Lung (tissue), 12 donors: Measurements from ENCODE around the gene KITLG. TPM values are rescaled to one million over a fixed set of nuclear protein-coding genes. Genes with fewer than 3 reads are reported as not detected.
A peak's percentile ranks its signal among the peaks of the same experiment; 100 is the strongest.
"Not testable (repeated sequence)": the region's sequence is repeated elsewhere in the genome, so short reads cannot be mapped to it uniquely, and the experiment has no call there.

Source experiments
- ATAC-seq: fragments of 200-7000 bp; cut with Tn5 transposase; one replicate; pipeline ENCODE4 v1.9.1; 2020; ENCODE audit warnings: moderate number of reproducible peaks; ENCODE audit not compliant: insufficient read depth, low FRiP score
- DNase-seq, 3 donors: peaks; one replicate each; pipeline ENCODE4 v3.0.0-alpha.2; 2013 to 2017
- H3K27ac ChIP-seq, 2 donors: one replicate each; pipeline ENCODE4 v1.5.1; 2013; ENCODE audit warnings: mild to moderate bottlenecking in 2 of 2, moderate library complexity in 2 of 2, control low read depth in 1 of 2, inconsistent platforms in 1 of 2, low read depth in 1 of 2, low read length in 1 of 2
- H3K27me3 ChIP-seq, 3 donors: one replicate each; pipeline ENCODE4 v1.5.1; 2013; ENCODE audit warnings: low read length in 2 of 3; ENCODE audit not compliant: control insufficient read depth in 3 of 3, insufficient read depth in 3 of 3
- H3K36me3 ChIP-seq, 4 donors: one replicate each; pipeline ENCODE4 v1.5.1; 2013; ENCODE audit warnings: low read length in 4 of 4, mild to moderate bottlenecking in 1 of 4, moderate library complexity in 1 of 4; ENCODE audit not compliant: control insufficient read depth in 4 of 4, insufficient read depth in 4 of 4
- H3K4me1 ChIP-seq, 5 donors: one replicate each; pipeline ENCODE4 v1.5.1; 2013; ENCODE audit warnings: low read length in 5 of 5, mild to moderate bottlenecking in 2 of 5, moderate library complexity in 1 of 5; ENCODE audit not compliant: control insufficient read depth in 5 of 5, insufficient read depth in 5 of 5
- H3K4me3 ChIP-seq: one replicate; pipeline ENCODE4 v1.5.1; 2013; ENCODE audit warnings: mild to moderate bottlenecking, control low read depth, moderate library complexity
- H3K9ac ChIP-seq, 2 donors: one replicate each; pipeline ENCODE4 v1.5.1; 2013; ENCODE audit warnings: low read length in 2 of 2, control low read depth in 1 of 2; ENCODE audit not compliant: insufficient read depth in 1 of 2
- H3K9me3 ChIP-seq, 4 donors: one replicate each; pipeline ENCODE4 v1.5.1; 2013; ENCODE audit warnings: low read length in 3 of 4, mild to moderate bottlenecking in 1 of 4, moderate library complexity in 1 of 4; ENCODE audit not compliant: control insufficient read depth in 4 of 4, insufficient read depth in 3 of 4
- WGBS, 2 donors: extraction: QIAGEN DNeasy Blood & Tissue Kit; methylation state at CpG; one replicate each; pipeline ENCODE4 v1.1.7; 2013; 5-methylcytosine and 5-hydroxymethylcytosine counted together
- polyA plus RNA-seq, 2 donors: library from polyadenylated mRNA; stranded (reverse); fragments of 200-250 nt; gene quantifications; one replicate each; pipeline ENCODE4 v1.2.1, GENCODE V29; 2013
- total RNA-seq, 2 donors: library from RNA; depleted of rRNA in 1 of 2; stranded (reverse); fragments of >200 nt in 1 of 2; gene quantifications; one replicate each; pipeline ENCODE4 v1.2.1, GENCODE V29; 2014 to 2021
- TF ChIP-seq, protein P1 (sequence below): IDR thresholded peaks from 2 replicates; pipeline ENCODE4 v1.5.1; 2012; ENCODE audit warnings: mild to moderate bottlenecking; ENCODE audit errors: control extremely low read depth, extremely low read depth
- donor health status: control.
- donor health status: control.
- donor health status: Bipolar disorder and iron deficiency.
- donor health status: healthy.
- donor health status: DM: yes; HTN: yes; CAD: no.

The KITLG gene
- total and polyA plus RNA-seq, 4 donors: 13.7 to 142 (median 38.2) TPM

DNA sequence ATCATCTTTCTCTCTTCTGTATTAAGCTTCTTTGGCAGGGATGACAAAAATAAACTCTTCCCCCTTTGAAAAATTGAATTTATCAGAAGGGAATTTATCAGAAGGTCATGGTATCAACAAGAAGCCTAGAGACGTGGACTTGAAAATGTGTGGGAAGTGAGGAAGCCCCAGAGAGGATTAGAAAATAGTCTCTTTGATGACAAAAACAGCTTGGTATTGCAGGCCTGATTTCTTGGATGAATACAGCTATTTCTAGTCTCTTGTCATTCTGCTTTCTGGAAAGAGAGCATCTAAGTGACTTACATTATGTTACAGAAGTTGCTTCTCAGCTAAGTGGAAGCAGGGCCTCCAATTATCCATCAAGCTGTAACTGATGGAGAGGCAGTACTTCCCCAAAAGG is 111.1 kb downstream of the KITLG start:
- WGBS, 2 donors: 74 to 79% methylated on average over 1 of the region's 1 CpG
- no peak overlapping the region for H3K9ac ChIP-seq
- no peaks in the 10 kb centered on the region for H3K36me3 ChIP-seq
- peaks cover 0 to 23% (median 0%) of the 10 kb centered on the region in 5 donors for H3K4me1 ChIP-seq
- peaks cover 0 to 4% (median 0%) of the 10 kb centered on the region in 4 donors for H3K9me3 ChIP-seq
- ATAC-seq (no peak), DNase-seq (peak in 1 of 3 donors; percentile 22)
- H3K4me3 ChIP-seq: no peak overlapping the region
- H3K27me3 ChIP-seq: no peaks in the 10 kb centered on the region
- TF ChIP-seq, protein P1, sequence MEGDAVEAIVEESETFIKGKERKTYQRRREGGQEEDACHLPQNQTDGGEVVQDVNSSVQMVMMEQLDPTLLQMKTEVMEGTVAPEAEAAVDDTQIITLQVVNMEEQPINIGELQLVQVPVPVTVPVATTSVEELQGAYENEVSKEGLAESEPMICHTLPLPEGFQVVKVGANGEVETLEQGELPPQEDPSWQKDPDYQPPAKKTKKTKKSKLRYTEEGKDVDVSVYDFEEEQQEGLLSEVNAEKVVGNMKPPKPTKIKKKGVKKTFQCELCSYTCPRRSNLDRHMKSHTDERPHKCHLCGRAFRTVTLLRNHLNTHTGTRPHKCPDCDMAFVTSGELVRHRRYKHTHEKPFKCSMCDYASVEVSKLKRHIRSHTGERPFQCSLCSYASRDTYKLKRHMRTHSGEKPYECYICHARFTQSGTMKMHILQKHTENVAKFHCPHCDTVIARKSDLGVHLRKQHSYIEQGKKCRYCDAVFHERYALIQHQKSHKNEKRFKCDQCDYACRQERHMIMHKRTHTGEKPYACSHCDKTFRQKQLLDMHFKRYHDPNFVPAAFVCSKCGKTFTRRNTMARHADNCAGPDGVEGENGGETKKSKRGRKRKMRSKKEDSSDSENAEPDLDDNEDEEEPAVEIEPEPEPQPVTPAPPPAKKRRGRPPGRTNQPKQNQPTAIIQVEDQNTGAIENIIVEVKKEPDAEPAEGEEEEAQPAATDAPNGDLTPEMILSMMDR: no peak
- no peak overlapping the region for H3K27ac ChIP-seq

DNA sequence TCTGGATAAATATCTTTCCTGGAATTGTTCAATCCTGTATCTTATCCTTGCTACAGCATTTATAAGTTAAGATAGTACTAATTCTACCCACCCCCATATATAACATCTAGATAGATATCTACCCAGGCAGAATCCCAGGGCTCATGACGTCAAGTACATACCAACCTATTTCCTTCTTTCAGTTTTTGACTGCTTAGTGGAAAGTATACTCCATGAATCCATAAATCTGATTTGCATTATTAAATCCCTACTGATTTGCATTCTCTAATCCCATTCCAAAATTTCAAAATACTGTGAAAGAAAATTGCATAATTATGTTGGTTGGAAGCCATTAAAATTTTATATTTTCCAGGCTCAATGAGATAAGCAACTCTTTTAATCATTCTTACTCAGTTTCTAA is 111.7 kb downstream of the KITLG start:
- TF ChIP-seq, protein P1: no peak
- DNase-seq (peak in 2 of 3 donors; percentile 55 to 66), ATAC-seq (no peak)
- peaks cover 0 to 23% (median 0%) of the 10 kb centered on the region in 5 donors for H3K4me1 ChIP-seq
- no peaks in the 10 kb centered on the region for H3K27me3 ChIP-seq
- peaks cover 0 to 4% (median 0%) of the 10 kb centered on the region in 4 donors for H3K9me3 ChIP-seq
- no peak overlapping the region for H3K9ac ChIP-seq
- no peaks in the 10 kb centered on the region for H3K36me3 ChIP-seq
- 75 to 88% methylated on average over 1 of the region's 1 CpG for WGBS, 2 donors
- no peak overlapping the region for H3K27ac ChIP-seq
- no peak overlapping the region for H3K4me3 ChIP-seq

DNA sequence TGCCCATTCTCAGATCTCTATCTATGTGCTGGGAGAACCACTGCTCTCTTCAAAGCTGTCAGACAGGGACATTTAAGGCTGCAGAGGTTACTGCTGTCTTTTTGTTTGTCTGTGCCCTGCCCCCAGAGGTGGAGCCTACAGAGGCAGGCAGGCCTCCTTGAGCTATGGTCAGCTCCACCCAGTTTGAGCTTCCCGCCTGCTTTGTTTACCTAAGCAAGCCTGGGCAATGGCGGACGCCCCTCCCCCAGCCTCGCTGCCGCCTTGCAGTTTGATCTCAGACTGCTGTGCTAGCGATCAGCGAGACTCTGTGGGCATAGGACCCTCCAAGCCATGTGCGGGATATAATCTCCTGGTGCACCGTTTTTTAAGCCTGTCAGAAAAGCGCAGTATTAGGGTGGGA is 113.6 kb downstream of the KITLG start:
- H3K27me3 ChIP-seq, H3K4me3 ChIP-seq, H3K27ac ChIP-seq, H3K9me3 ChIP-seq, H3K36me3 ChIP-seq, ATAC-seq, DNase-seq, H3K9ac ChIP-seq: not testable (repeated sequence)
- WGBS, 2 donors: 95 to 96% methylated on average over 10 of the region's 10 CpGs
- H3K4me1 ChIP-seq: peaks cover 0 to 18% (median 0%) of the 10 kb centered on the region in 5 donors

DNA sequence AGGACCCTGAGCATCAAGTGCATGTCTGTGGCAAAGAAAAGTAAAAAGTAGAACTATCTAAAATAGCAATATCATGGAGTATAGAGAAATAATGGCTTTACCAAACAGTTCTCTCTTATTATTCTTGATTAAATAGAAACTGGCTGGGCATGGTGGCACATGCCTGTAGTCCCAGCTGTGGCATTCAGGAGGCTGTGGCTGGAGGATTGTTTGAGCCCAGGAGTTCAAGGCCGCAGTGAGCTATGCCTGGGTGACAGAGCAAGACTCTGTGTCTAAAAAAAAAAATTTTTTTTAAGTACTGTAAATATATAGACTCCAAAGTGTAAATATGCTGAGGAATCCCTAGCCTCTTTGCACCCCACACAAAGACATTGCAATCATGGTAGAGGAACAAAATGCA is 121.9 kb downstream of the KITLG start:
- DNase-seq (no peak), ATAC-seq (no peak)
- Histone ChIP-seq H3K9ac (no peak overlapping the region), H3K9me3 (no peaks in the 10 kb centered on the region), H3K4me1 (no peaks in the 10 kb centered on the region), H3K36me3 (no peaks in the 10 kb centered on the region), H3K4me3 (no peak overlapping the region), H3K27ac (no peak overlapping the region), H3K27me3 (no peaks in the 10 kb centered on the region)
- TF ChIP-seq, protein P1: no peak
- WGBS, 2 donors: 87 to 90% methylated on average over 1 of the region's 1 CpG
